ENCODE results near the gene EFNA4. TPM values are rescaled to one million over a fixed set of nuclear protein-coding genes. Genes with fewer than 3 reads are reported as not detected.

EFNA4 gene
- total and polyA plus RNA-seq, 2 of the 8 experiments (the other 6 are each of a cell fraction or from before 2014, with no cell fraction given) = 21.9 to 23.9 TPM

GRCh38 chr1:155061381-155062150 is 2.0 kb upstream of the EFNA4 start (continued):
- TF ChIP-seq CBX8 (IDR thresholded peaks at IDR 0.05; ENCODE audit: borderline replicate concordance, low read depth, low read length) (no peak), NRF1 (IDR thresholded peaks at IDR 0.05; ENCODE audit: low read depth, low read length) (peak; percentile 42; the same call in 1 of the 2 replicates), CREB1 (IDR thresholded peaks at IDR 0.05) (no peak), KDM5A (IDR thresholded peaks at IDR 0.05; ENCODE audit: low read length) (no peak), KDM4A (IDR thresholded peaks at IDR 0.05; ENCODE audit: low read depth, low read length, severe bottlenecking) (no peak), SAP30 (IDR thresholded peaks at IDR 0.05; ENCODE audit: insufficient read depth, insufficient replicate concordance, low read length) (peak; percentile 46), JUN (IDR thresholded peaks at IDR 0.05; ENCODE audit: low read depth, low read length) (no peak), RNF2 (IDR thresholded peaks at IDR 0.05; ENCODE audit: borderline replicate concordance, low read depth, low read length, missing control alignments, poor library complexity, severe bottlenecking) (no peak), BRCA1 (IDR thresholded peaks at IDR 0.05; ENCODE audit: low read depth, low read length) (no peak)
- TF ChIP-seq, protein P1, sequence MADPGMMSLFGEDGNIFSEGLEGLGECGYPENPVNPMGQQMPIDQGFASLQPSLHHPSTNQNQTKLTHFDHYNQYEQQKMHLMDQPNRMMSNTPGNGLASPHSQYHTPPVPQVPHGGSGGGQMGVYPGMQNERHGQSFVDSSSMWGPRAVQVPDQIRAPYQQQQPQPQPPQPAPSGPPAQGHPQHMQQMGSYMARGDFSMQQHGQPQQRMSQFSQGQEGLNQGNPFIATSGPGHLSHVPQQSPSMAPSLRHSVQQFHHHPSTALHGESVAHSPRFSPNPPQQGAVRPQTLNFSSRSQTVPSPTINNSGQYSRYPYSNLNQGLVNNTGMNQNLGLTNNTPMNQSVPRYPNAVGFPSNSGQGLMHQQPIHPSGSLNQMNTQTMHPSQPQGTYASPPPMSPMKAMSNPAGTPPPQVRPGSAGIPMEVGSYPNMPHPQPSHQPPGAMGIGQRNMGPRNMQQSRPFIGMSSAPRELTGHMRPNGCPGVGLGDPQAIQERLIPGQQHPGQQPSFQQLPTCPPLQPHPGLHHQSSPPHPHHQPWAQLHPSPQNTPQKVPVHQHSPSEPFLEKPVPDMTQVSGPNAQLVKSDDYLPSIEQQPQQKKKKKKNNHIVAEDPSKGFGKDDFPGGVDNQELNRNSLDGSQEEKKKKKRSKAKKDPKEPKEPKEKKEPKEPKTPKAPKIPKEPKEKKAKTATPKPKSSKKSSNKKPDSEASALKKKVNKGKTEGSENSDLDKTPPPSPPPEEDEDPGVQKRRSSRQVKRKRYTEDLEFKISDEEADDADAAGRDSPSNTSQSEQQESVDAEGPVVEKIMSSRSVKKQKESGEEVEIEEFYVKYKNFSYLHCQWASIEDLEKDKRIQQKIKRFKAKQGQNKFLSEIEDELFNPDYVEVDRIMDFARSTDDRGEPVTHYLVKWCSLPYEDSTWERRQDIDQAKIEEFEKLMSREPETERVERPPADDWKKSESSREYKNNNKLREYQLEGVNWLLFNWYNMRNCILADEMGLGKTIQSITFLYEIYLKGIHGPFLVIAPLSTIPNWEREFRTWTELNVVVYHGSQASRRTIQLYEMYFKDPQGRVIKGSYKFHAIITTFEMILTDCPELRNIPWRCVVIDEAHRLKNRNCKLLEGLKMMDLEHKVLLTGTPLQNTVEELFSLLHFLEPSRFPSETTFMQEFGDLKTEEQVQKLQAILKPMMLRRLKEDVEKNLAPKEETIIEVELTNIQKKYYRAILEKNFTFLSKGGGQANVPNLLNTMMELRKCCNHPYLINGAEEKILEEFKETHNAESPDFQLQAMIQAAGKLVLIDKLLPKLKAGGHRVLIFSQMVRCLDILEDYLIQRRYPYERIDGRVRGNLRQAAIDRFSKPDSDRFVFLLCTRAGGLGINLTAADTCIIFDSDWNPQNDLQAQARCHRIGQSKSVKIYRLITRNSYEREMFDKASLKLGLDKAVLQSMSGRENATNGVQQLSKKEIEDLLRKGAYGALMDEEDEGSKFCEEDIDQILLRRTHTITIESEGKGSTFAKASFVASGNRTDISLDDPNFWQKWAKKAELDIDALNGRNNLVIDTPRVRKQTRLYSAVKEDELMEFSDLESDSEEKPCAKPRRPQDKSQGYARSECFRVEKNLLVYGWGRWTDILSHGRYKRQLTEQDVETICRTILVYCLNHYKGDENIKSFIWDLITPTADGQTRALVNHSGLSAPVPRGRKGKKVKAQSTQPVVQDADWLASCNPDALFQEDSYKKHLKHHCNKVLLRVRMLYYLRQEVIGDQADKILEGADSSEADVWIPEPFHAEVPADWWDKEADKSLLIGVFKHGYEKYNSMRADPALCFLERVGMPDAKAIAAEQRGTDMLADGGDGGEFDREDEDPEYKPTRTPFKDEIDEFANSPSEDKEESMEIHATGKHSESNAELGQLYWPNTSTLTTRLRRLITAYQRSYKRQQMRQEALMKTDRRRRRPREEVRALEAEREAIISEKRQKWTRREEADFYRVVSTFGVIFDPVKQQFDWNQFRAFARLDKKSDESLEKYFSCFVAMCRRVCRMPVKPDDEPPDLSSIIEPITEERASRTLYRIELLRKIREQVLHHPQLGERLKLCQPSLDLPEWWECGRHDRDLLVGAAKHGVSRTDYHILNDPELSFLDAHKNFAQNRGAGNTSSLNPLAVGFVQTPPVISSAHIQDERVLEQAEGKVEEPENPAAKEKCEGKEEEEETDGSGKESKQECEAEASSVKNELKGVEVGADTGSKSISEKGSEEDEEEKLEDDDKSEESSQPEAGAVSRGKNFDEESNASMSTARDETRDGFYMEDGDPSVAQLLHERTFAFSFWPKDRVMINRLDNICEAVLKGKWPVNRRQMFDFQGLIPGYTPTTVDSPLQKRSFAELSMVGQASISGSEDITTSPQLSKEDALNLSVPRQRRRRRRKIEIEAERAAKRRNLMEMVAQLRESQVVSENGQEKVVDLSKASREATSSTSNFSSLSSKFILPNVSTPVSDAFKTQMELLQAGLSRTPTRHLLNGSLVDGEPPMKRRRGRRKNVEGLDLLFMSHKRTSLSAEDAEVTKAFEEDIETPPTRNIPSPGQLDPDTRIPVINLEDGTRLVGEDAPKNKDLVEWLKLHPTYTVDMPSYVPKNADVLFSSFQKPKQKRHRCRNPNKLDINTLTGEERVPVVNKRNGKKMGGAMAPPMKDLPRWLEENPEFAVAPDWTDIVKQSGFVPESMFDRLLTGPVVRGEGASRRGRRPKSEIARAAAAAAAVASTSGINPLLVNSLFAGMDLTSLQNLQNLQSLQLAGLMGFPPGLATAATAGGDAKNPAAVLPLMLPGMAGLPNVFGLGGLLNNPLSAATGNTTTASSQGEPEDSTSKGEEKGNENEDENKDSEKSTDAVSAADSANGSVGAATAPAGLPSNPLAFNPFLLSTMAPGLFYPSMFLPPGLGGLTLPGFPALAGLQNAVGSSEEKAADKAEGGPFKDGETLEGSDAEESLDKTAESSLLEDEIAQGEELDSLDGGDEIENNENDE (IDR thresholded peaks at IDR 0.05; ENCODE audit: insufficient replicate concordance, low read length) = no peak

All from H1 (cell line).